Measurements from ENCODE around the gene TRIB2.

TRIB2 gene

GRCh38 chr2:12776521-12776961, 59.8 kb downstream of the TRIB2 start:
- H3K9me3 ChIP-seq (ENCODE audit: control insufficient read depth, insufficient read depth, low read length): peaks cover 6% of the 10 kb centered on the region
- H3K27me3 ChIP-seq (ENCODE audit: control insufficient read depth, insufficient read depth, low read length): peaks cover 81% of the 10 kb centered on the region
- H3K4me3 ChIP-seq (ENCODE audit: low read depth, low read length): no peak overlapping the region
- no peak overlapping the region for H3K9ac ChIP-seq (ENCODE audit: low read depth, low read length)
- H3K36me3 ChIP-seq (ENCODE audit: control insufficient read depth, insufficient read depth, low read length): no peaks in the 10 kb centered on the region
- peaks cover 2% of the 10 kb centered on the region for H3K4me1 ChIP-seq (ENCODE audit: control insufficient read depth, insufficient read depth, low read length)

- peaks cover 93% of the 10 kb centered on the region for H3K27me3 ChIP-seq (ENCODE audit: control insufficient read depth, insufficient read depth, low read length)
- H3K4me1 ChIP-seq (ENCODE audit: control insufficient read depth, insufficient read depth, low read length): peaks cover 2% of the 10 kb centered on the region
- no peak overlapping the region for H3K4me3 ChIP-seq (ENCODE audit: low read depth, low read length)
- peaks cover 6% of the 10 kb centered on the region for H3K9me3 ChIP-seq (ENCODE audit: control insufficient read depth, insufficient read depth, low read length)
- H3K9ac ChIP-seq (ENCODE audit: low read depth, low read length): no peak overlapping the region
- no peaks in the 10 kb centered on the region for H3K36me3 ChIP-seq (ENCODE audit: control insufficient read depth, insufficient read depth, low read length)
These were observed 61.6 kb downstream of the TRIB2 start for GRCh38 chr2:12778369-12778768.

- peaks cover 6% of the 10 kb centered on the region for H3K9me3 ChIP-seq (ENCODE audit: control insufficient read depth, insufficient read depth, low read length)
- no peaks in the 10 kb centered on the region for H3K36me3 ChIP-seq (ENCODE audit: control insufficient read depth, insufficient read depth, low read length)
- peaks cover 90% of the 10 kb centered on the region for H3K27me3 ChIP-seq (ENCODE audit: control insufficient read depth, insufficient read depth, low read length)
- H3K4me1 ChIP-seq (ENCODE audit: control insufficient read depth, insufficient read depth, low read length): peaks cover 2% of the 10 kb centered on the region
- H3K4me3 ChIP-seq (ENCODE audit: low read depth, low read length): no peak overlapping the region
- H3K9ac ChIP-seq (ENCODE audit: low read depth, low read length): no peak overlapping the region
These were observed 62.3 kb downstream of the TRIB2 start for GRCh38 chr2:12778811-12779579.

GRCh38 chr2:12781329-12781728, 64.6 kb downstream of the TRIB2 start:
- H3K4me1 ChIP-seq (ENCODE audit: control insufficient read depth, insufficient read depth, low read length): peaks cover 2% of the 10 kb centered on the region

GRCh38 chr2:12787891-12788801, 71.4 kb downstream of the TRIB2 start:
- Histone ChIP-seq H3K9ac (ENCODE audit: low read depth, low read length) (no peak overlapping the region), H3K4me1 (ENCODE audit: control insufficient read depth, insufficient read depth, low read length) (no peaks in the 10 kb centered on the region), H3K36me3 (ENCODE audit: control insufficient read depth, insufficient read depth, low read length) (no peaks in the 10 kb centered on the region), H3K4me3 (ENCODE audit: low read depth, low read length) (no peak overlapping the region), H3K27me3 (ENCODE audit: control insufficient read depth, insufficient read depth, low read length) (peaks cover 3% of the 10 kb centered on the region), H3K9me3 (ENCODE audit: control insufficient read depth, insufficient read depth, low read length) (no peaks in the 10 kb centered on the region)

More at GRCh38 chr2:12781329-12781728, 64.6 kb downstream of the TRIB2 start:
- no peak overlapping the region for H3K9ac ChIP-seq (ENCODE audit: low read depth, low read length)
- no peaks in the 10 kb centered on the region for H3K36me3 ChIP-seq (ENCODE audit: control insufficient read depth, insufficient read depth, low read length)
- H3K4me3 ChIP-seq (ENCODE audit: low read depth, low read length): no peak overlapping the region
- peaks cover 67% of the 10 kb centered on the region for H3K27me3 ChIP-seq (ENCODE audit: control insufficient read depth, insufficient read depth, low read length)
- H3K9me3 ChIP-seq (ENCODE audit: control insufficient read depth, insufficient read depth, low read length): no peaks in the 10 kb centered on the region

- Histone ChIP-seq H3K9me3 (ENCODE audit: control insufficient read depth, insufficient read depth, low read length) (no peaks in the 10 kb centered on the region), H3K36me3 (ENCODE audit: control insufficient read depth, insufficient read depth, low read length) (no peaks in the 10 kb centered on the region), H3K4me3 (ENCODE audit: low read depth, low read length) (no peak overlapping the region), H3K27me3 (ENCODE audit: control insufficient read depth, insufficient read depth, low read length) (no peaks in the 10 kb centered on the region), H3K9ac (ENCODE audit: low read depth, low read length) (no peak overlapping the region), H3K4me1 (ENCODE audit: control insufficient read depth, insufficient read depth, low read length) (no peaks in the 10 kb centered on the region)
These were observed 75.2 kb downstream of the TRIB2 start for GRCh38 chr2:12791906-12792305.
